Type B pancreatic cell (in vitro differentiated cells): Measurements from ENCODE around the gene ASPDH. TPM values are rescaled to one million over a fixed set of nuclear protein-coding genes. Genes with fewer than 3 reads are reported as not detected.

Source experiments
- DNase-seq: peaks from one replicate; pipeline ENCODE4 v3.0.0; 2021; ENCODE audit warnings: mixed read lengths; ENCODE audit not compliant: unreplicated experiment; ENCODE audit errors: extremely low spot score
- H3K27ac Mint-ChIP-seq: 2 replicates; pipeline ENCODE4 v1.8.0; 2021; ENCODE audit warnings: mild to moderate bottlenecking, mixed read lengths
- H3K27me3 Mint-ChIP-seq: 2 replicates; pipeline ENCODE4 v1.8.0; 2021; ENCODE audit warnings: mixed read lengths
- H3K36me3 Mint-ChIP-seq: 2 replicates; pipeline ENCODE4 v1.8.0; 2021; ENCODE audit warnings: mixed read lengths
- H3K4me1 Mint-ChIP-seq: one replicate; pipeline ENCODE4 v1.8.0; 2021; ENCODE audit warnings: mixed read lengths; ENCODE audit not compliant: unreplicated experiment
- H3K4me3 Mint-ChIP-seq: 2 replicates; pipeline ENCODE4 v1.8.0; 2021; ENCODE audit warnings: mild to moderate bottlenecking, mixed read lengths
- H3K9me3 Mint-ChIP-seq: 2 replicates; pipeline ENCODE4 v1.8.0; 2021; ENCODE audit warnings: mixed read lengths
- CTCF ChIP-seq: fragments of 200-600 bp; sonication (generic); conservative IDR thresholded peaks from 2 replicates; pipeline ENCODE4 v1.5.0; 2021; ENCODE audit warnings: antibody characterized with exemption, mild to moderate bottlenecking
- total RNA-seq: library from RNA; stranded (reverse); gene quantifications from 2 replicates; pipeline ENCODE4 v1.2.1, GENCODE V29; 2021; ENCODE audit warnings: low replicate concordance

ASPDH gene
- total RNA-seq, 1 donor from 2014 or later = not detected

GRCh38 chr19:50511069-50511822 is 2.5 kb downstream of the ASPDH start, which contains the start of gene JOSD2:
Gene JOSD2, minus strand, starts transcription at chr19:50511191. Its CDS starts 760 bp downstream, at chr19:50510431.
- Mint-ChIP-seq H3K4me3 (peak within 1 kb of the TSS; percentile 96), H3K27ac (peak within 1 kb of the TSS; percentile 97), H3K36me3 (no peaks in the 10 kb centered on the region), H3K4me1 (peaks cover 18% of the 10 kb centered on the region), H3K27me3 (peaks cover 3% of the 10 kb centered on the region), H3K9me3 (no peaks in the 10 kb centered on the region)
- peak; percentile 98 for DNase-seq
- TF ChIP-seq CTCF = no peak

- peak overlapping the region; percentile 97 for H3K27ac Mint-ChIP-seq
- H3K4me3 Mint-ChIP-seq = peak overlapping the region; percentile 96
- no peaks in the 10 kb centered on the region for H3K36me3 Mint-ChIP-seq
- no peak for TF ChIP-seq CTCF
- no peak for DNase-seq
- H3K4me1 Mint-ChIP-seq = peaks cover 18% of the 10 kb centered on the region
- peaks cover 3% of the 10 kb centered on the region for H3K27me3 Mint-ChIP-seq
- H3K9me3 Mint-ChIP-seq = no peaks in the 10 kb centered on the region
Measured at GRCh38 chr19:50510700-50511068, 3.0 kb downstream of the ASPDH start.

GRCh38 chr19:50510121-50510670 is 3.5 kb downstream of the ASPDH start:
- H3K27me3 Mint-ChIP-seq = peaks cover 3% of the 10 kb centered on the region

GRCh38 chr19:50509366-50509765 is 4.3 kb downstream of the ASPDH start:
- Mint-ChIP-seq H3K36me3 (no peaks in the 10 kb centered on the region), H3K9me3 (no peaks in the 10 kb centered on the region), H3K4me3 (peak overlapping the region; percentile 74), H3K27ac (no peak overlapping the region), H3K4me1 (peaks cover 18% of the 10 kb centered on the region), H3K27me3 (peaks cover 3% of the 10 kb centered on the region)
- TF ChIP-seq CTCF = no peak
- DNase-seq = no peak

More at GRCh38 chr19:50510121-50510670, 3.5 kb downstream of the ASPDH start:
- Mint-ChIP-seq H3K9me3 (no peaks in the 10 kb centered on the region), H3K27ac (peak overlapping the region; percentile 97), H3K36me3 (no peaks in the 10 kb centered on the region), H3K4me1 (peaks cover 18% of the 10 kb centered on the region), H3K4me3 (peak overlapping the region; percentile 96)
- TF ChIP-seq CTCF = no peak
- DNase-seq = no peak

- Mint-ChIP-seq H3K4me1 (peaks cover 18% of the 10 kb centered on the region), H3K9me3 (no peaks in the 10 kb centered on the region), H3K36me3 (no peaks in the 10 kb centered on the region), H3K27me3 (peaks cover 3% of the 10 kb centered on the region), H3K27ac (no peak overlapping the region), H3K4me3 (peak overlapping the region; percentile 61)
- no peak for DNase-seq
- TF ChIP-seq CTCF = no peak
Measured at GRCh38 chr19:50508843-50509190, 4.9 kb downstream of the ASPDH start.
